Embryonic facial prominence (tissue), 1 donor: ENCODE results near the gene DPH7.
"Not testable (repeated sequence)": the region's sequence is repeated elsewhere in the genome, so short reads cannot be mapped to it uniquely, and the experiment has no call there.

Experiments used
- DNase-seq: peaks from one replicate; pipeline ENCODE4 v3.0.0-alpha.2; 2016; ENCODE audit errors: extremely low spot score

DPH7 gene

DNA sequence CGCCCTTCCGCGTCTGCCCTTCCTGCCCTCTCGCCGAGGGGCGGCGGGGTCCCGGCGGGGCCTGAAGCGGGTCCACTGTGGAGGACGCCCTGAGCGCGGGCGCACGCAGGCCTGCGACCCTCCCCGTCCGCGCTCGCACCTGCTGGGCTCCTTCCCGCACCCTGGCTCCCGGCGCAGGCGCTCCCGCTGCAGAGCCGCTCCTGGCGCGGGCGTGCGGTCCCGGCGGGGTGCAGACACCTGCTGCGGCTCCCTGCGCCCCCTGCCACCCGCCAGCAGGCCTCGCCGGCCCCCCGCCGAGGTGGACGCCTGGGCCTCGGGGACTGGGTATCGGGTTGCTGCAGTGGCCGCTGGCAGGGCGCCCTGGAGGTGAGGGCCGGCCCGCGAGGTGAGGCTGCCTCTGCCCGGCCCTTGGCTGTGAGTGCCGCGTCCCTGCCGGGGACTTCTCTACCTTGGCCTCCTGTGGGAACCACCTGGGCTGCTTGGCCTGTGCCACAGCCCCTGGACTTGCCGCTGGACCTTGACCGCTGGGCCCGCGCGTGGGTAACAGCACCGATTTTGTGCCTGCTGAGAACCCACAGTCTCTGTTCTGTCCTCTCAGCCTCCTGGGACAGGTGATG, 27.4 kb upstream of the DPH7 start:
- DNase-seq = no peak

DNA sequence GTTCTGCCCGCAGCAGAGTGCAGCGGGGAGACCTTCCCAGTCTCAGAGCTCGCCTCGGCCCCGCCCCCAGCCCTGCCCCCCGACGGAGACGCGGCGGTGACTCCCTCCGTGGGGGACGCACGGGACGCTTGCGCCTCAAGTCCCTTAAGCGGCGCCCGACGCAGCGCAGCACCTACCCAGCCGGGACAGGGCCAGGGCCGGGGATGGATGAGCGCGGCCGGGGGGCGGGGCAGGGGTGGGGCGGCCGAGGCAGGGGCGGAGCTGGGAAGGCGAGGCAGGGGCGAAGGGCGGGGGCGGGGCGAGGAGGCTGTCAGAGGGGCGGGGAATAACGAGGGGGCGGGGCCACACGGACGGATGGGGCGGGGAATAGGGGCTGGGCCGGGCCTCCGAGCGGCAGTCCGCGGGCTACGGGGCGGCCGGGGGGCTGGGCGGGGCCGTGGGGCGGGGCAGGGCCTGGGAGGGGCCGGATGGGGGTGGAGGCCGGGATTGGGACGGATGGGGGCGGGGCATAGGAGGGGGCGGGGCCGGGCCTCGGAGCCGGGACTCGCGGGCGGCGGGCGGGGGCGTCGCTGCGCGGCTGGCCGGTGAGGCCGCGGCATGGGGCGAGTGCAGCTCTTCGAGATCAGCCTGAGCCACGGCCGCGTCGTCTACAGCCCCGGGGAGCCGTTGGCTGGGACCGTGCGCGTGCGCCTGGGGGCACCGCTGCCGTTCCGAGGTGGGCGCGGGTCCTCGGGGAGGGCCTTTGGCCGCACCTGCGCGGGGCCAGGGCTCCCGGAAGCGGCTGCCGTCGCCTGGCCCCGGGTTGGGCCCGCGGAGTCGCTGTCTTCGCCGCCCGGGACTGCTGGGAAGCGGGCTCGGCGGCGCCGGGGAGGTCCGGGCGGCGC, 26.6 kb upstream of the DPH7 start, which contains the start of gene ARRDC1:
ARRDC1 (plus strand) TSS at position 566 of the 884 bp plus-strand sequence; CDS start at position 598, 32 bp downstream.
- peak; percentile 67 for DNase-seq

DNA sequence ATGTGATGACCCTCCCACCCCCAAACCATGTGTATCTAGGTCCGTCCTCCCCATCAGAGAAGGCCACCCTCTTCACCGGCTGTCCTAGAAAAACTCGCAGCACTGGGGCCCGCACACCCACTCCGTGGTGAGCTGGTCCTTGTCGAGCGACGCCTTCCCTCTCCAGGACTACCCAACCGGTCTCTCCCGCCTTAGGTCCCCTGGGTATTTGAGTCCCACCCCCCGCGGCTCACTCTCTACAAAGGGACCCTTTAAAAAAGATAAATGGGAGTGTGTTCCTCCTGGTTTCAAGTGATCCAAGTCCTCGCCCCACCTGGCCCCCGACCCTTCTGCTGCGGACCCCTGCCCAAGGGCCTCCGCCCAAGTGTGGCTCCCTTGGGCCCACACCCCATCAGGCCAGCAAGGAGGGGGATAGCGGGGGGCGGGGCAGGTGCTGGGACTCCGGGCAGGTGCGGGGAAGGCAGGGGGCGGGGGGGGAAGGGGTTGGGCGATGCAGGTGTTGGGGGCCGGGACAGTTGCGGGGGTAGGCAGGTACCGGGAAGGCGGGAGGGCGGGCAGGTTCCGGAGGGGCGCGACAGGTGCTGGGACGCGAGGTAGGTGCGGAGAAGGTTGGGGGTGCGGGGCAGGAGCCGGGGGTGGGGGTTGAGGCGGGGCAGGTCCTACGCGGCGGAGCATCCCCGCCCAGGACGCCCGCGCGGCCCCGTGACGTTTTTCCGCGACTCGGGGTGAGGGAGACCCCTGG, 25.8 kb upstream of the DPH7 start:
- DNase-seq = no peak

DNA sequence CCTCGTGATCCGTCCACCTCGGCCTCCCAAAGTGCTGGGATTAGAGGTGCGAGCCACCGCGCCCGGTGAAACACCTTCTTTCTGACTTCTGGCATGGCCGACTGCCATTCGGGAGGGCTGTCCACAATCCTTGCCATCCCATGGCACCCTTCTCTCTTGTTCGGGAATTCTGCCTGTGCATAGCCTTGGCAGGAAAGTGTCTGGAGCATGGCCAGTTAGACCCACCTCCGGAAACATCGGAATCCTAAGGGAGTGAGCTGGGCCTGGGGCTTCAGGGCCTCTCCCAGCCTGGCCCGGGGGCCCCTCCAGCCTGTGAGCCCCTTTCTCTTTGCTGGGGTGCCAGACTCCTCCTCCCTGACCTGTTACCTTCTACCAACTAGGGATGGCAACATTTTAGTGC, 25.2 kb upstream of the DPH7 start:
- no peak for DNase-seq

DNA sequence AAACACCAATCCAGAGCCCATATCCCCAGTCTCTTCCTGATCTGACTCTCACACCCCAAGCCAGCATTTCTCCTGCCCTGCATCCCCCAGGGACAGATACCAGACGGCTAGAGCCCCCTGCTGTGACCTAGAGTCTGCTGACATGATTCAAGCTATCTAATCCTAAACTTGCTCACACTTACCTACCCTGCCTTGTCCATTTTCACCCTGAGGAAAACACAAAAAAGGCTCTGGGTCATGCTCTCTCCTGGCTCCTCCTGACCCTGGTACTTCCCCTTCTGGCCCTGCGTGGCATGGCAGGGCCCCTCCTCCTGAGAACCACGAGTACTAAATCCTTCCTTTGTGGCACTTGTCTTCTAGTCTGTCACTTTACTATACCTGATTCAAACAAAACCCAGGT, 23.9 kb upstream of the DPH7 start:
- no peak for DNase-seq

DNA sequence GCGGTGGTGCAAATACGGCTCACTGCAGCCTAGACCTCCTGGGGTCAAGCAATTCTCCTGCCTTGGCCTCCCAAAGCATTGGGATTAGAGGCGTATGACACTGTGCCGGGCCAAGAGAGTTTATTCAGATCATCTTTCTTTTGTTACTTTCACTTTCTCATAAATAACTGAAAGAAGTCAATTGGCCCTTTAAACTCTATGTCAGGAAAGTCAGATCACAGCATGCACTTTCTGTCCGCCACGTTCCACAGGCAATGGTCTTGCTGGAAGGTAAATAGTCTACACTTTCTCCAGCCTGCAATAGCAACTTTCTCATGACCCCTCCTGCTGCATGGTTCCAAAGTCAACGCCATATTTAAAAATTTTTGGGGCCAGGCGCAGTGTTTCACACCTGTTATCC, 20.2 kb upstream of the DPH7 start:
- DNase-seq = no peak

DNA sequence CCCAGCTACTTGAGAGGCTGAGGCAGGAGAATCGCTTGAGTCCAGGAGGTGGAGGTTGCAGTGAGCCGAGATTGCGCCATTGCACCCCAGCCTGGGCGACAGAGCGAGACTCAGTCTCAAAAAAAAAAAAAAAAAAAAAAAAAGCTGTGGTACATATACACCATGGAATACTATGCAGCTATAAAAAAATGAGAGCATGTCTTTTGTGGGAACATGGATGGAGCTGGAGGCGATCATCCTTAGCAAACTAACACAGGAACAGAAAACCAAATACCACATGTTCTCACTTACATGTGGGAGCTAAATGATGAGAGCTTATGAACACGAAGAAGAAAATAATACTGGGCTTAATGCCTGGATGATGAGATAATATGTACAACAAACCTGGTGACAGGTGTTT, 17.9 kb upstream of the DPH7 start:
- not testable (repeated sequence) for DNase-seq

DNA sequence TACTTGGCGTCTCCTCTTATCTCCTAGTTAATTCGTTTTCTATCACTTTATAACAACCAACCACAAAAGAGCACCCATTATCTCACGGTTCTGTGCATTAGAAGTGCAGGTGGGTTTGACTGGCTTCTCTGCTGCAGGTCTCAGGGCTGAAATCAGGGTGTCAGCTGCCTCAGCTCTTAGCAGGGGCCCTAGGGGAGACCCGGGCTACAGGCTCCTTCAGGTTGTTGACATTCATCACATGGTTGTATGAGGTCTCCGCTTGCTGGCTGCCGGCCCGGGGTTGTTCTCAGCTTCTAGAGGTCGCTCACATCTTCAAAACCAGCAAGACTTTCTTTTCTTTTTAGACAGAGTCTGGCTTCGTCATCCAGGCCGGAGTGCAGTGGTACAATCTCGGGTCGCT, 14.5 kb upstream of the DPH7 start:
- no peak for DNase-seq

DNA sequence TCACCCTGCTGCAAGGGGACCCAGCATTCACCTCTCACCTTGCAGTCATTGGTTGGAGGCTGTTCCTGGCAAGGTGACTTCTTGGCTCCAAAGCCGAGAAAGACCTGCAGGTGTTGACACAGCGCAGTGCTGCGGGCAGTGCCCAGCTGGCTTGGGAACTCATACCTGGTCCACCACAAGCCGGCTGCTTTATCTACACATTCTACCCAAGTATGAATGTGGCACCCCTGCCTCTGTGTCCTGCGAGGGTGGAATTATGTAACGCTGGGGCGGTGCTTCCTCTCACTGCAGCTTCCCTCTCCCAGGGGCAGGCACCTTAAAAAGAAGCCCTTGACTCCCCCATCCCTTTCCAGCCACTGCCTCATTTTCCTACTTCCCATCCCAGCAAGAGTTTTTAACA, 14.0 kb upstream of the DPH7 start:
- DNase-seq = no peak

DNA sequence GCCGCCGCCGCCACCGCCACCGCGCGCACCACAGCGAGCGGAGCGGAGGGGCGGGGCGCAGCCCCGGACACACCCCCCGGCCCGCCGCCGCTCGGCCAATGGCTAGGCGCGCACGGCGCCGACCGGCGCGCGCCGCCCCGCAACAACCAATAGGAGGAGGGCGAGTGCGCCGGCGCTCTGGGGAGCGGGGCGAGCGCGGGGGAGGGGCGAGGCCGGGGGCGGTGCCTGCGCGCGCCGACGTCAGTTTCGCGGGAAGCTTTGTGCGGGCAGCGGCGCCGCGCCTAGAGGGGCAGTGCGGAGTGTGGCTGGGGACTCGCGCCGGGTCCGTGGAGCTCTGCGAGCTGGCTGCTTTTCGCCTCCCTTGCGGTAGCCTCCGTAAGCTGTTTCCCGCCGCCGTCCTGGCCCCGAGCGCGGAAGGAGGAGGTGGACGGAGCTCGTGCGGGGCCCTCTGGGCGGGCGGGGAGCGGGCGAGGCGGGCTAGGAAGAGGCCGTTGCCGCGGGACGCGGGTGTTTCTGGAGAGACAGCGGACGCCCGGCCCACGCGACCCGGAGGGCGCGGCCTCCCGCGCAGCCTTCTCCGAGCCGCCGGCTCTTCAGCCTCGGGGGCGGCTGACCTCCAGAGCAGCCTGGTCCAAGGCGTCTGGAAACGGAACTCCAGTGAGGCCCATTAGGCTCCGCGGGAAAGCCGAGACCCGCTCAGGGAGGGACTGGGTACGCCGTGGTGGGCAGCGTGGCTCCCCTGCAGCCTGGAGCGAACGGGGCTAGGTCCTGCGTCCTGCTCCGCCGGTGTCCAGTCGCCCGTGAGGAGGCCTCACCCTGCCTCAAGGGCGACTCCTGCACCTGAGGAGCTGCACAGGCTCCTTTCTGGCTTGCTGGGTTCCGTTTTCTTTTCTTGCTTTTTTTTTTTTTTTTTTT, 12.0 kb upstream of the DPH7 start, which contains the start of gene ZMYND19:
ZMYND19 (minus strand) TSS at position 44 of the 915 bp plus-strand sequence. CDS start 249 bp downstream, outside the sequence.
- peak; percentile 80 for DNase-seq

DNA sequence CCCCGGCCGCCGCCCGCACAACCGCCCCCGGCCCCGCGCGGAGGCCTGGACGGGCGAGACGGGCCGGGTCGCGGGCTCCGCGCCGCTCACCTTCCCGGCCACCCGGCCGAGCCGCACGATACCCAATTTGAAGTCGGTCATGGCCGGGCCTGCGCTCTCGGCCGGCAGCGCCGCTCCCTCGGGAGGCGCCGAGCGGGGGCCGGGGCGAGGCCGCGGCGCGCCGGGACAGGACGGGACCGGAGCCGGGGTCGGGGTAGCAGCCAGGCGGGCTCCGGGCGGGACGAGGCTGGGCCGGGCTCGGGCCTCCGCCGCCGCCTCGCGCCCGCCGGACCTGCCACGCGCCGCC, 11.4 kb upstream of the DPH7 start:
- no peak for DNase-seq

DNA sequence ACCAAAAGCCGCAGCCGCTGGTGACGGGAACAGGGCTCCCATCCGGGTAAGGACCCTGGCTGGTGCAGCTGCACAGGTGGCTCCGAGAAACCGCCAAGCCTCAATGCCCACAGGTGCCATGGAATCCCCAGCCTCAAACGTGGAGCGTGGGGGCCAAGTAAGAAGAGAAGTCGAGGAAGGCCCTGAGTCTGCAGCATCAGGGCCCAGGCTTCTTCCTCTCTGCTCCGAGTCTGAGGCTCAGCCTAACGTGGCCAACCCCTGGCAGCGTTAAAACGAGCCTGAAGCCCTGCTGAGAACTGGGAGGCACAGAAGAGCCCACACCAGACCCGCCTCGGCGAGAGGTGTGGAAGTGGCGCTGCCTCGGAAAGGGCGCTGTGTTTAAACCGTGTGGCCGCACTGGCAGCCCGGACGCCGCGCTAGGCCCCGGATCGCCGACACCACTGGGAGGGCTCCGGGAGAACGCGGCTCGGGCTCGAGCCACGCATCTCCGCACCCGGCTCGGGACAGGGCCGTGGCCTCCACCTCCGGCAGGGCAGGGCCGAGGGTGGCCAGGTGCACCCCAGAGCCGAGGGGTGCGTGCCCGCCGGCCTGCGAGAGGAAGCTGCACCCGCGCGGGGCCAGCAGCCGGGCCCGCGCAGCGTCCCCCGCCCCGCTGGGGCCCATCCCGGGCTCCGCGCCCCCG, 10.9 kb upstream of the DPH7 start:
- no peak for DNase-seq

DNA sequence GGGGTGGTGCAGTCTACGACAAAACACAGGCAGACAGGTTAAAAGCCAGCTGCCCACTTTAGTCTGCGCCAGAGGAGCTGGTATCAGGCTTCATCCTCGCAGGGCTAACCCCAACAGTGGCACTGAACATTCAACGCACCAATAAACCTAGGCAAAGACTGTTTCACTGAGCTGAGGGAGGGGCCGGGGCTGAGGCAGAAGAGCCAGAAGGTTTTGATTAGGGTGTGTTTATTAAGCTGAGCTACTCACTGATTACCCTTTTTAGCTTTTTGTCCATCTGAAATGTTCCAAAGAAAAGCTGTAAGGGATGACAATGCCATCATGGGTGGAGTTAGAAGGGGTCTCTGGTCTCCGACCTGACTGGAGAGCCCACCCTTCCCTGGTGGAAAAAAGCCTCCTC, 10.2 kb upstream of the DPH7 start:
- no peak for DNase-seq

DNA sequence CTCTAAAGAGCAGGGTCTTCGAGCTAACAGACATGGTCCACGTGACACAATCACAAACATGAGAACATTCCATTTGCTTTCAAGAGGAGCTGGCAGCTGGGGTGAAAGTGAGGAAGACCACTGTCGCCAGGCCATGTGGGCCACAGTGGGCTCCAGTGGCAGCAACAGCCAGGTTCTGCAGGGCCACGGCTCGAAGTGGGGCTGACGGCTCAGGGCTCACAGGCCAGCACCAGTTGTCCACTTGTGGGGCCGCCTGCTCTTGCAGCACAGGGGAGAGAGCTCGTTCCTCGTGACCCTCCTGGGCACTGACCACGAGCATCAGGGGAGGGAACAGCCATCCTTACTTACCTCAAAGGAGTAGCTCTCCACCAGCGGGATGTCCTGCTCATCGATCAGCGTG, 9.6 kb upstream of the DPH7 start:
- DNase-seq = no peak

DNA sequence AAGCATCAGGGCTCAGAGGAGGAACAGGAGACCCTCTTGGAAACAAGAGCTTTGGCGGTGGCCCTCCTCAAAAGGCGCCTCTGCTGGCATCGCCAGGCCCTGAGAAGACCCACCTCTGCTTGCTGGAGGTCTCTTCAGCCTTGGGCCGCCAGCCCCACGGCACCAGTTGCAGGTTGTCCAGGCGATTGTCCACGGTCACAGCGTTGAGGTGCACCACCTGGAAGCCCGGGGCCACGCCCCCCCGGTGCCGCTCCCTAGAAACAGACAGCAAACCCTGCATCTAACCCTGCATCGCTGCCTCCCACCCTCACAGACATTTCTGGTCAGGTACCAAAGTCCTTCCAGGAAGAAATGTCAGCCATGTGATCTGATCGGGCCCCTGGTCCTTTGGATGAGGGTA, 8.1 kb upstream of the DPH7 start:
- DNase-seq = no peak

DNA sequence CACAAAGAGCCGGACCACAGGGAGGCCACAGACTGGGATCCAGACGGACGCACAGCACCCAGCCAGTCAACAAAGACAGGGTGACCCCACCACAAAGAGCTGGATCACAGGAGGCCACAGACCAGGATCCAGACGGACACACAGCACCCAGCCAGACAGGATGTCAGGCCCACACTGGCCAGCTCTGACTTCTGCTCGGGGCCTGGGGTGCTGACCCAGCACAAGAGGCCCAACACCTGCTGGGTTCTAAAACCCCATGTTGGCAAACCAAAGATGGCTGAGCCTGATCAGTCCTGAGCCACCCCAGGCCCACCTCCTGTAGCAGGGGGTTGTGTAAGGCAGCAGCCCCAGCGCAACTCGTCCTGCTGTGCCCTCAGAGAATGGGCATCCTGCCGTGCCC, 5.2 kb upstream of the DPH7 start:
- DNase-seq = no peak

DNA sequence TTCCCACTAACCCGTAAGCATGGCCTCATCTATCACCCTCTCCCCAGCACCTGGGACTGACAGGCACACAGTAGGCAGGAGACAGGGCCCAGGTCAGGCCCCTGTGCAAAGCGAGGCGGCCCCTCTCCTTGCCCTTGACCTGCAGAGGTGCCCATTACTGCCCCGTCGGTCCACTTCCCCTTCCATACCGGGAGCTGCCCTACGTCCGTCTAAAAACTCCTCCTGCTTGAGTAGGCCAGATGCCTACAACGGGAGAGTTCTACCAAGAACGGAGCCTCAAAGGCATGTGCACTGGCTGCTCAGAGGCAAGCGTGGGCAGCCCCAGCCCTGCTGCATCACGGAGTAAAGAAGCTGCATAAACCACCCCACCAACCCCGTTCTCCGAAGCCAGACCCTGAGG, 4.6 kb upstream of the DPH7 start:
- DNase-seq = no peak

DNA sequence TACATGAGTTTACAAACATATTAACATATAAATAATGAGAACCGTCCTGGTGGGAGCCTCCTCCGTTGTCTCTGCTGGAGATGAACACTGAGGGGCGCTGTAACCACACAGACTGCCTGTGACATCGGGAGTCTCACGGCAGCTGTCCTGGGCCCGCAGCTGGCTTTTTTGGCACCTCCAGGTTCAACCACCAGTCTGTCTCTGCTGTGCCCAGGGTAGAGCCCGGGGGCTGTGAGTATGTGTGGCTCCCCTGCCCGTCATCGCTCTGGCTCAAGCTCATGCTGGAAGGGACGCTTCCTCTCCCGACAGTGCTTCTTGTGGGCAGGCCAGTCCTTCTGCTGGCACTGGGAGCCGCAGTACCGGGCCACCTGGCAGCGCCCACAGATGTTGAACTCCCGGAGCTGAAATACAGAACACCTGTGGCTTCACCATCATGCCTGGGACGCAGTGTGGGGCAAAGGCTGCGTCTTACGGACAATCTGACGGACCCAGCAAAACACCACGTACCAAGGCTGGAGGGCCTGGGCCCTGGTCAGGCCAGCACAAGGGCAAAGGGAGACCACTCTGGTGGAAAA, 3.6 kb upstream of the DPH7 start:
- no peak for DNase-seq

DNA sequence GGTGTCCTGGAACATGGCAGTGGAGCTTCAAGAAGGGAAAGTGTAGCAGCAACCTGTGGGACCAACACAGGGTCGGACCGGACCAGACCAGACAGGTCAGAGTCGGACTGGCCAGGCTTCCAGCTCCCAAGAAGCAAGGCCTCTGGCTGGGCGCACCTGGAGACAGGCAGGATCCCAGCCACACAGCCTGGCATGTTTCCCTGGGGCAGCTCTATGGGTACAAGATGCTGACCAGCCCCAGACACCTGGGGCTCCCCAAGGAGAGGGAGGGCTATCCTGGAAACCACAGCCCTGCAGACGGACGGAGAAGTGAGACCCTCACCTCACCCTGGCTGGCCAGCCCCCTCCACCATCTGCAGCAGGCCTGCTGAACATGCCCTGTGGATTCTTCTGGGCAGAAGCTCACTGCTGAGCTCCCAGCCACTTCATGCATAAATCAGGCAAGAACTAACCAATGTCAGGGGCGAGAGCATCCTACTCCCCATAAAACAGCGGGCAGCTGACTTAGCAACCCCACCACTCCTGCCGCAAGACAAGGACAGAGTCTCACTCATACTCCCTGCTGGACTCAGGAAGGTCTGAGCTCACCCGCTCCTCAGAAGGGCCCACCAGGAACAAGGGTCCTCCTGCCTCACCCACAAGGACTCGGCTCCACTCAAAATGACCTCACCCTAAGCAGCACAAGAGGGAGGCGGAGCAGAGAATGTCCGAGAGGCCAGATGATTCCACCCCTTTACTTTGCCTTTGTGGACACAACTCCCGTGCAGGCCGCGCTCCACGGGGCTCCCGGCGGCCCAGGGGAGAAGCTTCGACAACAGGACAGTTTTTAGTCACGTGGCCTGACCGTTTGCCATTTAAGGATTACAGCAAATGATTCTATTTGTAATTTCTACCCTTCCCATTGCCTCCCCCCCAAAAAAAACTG, 2.9 kb upstream of the DPH7 start:
- DNase-seq = no peak

DNA sequence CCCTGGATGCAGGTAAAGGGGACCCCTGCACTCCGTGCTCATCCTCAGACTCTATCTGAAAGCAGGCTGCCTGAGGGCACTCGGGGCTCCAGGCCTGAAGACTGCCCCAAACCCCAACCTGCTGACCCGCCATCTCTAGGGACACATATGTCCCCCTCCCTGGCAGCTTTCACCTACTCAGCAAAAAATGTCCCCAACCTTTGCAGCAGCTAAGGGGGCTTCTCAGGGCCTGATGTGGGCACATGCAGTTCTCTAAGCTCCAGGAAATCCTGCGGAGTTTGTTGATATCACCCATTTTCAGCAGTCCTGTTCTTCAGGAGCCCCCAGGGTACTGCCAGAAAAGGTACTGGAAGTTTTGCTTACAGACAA, 2.2 kb upstream of the DPH7 start:
- no peak for DNase-seq
